AG09309 (cell line): ENCODE data around the gene TFEC.
"Not testable (repeated sequence)": the region's sequence is repeated elsewhere in the genome, so short reads cannot be mapped to it uniquely, and the experiment has no call there.

Experiments
- DNase-seq: peaks from one replicate; pipeline ENCODE4 v3.0.0-alpha.2; 2010; ENCODE audit warnings: low read depth
- H3K4me3 ChIP-seq: 2 replicates; pipeline ENCODE4 v1.5.1; 2011; ENCODE audit warnings: mild to moderate bottlenecking, low read depth, low read length, moderate library complexity; ENCODE audit not compliant: control insufficient read depth
- CTCF ChIP-seq: IDR thresholded peaks from 2 replicates; pipeline ENCODE4 v1.5.1; 2011; ENCODE audit warnings: mild to moderate bottlenecking, low read depth, low read length, inconsistent platforms; ENCODE audit not compliant: insufficient read depth, control insufficient read depth; ENCODE audit errors: missing control alignments

Gene TFEC

DNA sequence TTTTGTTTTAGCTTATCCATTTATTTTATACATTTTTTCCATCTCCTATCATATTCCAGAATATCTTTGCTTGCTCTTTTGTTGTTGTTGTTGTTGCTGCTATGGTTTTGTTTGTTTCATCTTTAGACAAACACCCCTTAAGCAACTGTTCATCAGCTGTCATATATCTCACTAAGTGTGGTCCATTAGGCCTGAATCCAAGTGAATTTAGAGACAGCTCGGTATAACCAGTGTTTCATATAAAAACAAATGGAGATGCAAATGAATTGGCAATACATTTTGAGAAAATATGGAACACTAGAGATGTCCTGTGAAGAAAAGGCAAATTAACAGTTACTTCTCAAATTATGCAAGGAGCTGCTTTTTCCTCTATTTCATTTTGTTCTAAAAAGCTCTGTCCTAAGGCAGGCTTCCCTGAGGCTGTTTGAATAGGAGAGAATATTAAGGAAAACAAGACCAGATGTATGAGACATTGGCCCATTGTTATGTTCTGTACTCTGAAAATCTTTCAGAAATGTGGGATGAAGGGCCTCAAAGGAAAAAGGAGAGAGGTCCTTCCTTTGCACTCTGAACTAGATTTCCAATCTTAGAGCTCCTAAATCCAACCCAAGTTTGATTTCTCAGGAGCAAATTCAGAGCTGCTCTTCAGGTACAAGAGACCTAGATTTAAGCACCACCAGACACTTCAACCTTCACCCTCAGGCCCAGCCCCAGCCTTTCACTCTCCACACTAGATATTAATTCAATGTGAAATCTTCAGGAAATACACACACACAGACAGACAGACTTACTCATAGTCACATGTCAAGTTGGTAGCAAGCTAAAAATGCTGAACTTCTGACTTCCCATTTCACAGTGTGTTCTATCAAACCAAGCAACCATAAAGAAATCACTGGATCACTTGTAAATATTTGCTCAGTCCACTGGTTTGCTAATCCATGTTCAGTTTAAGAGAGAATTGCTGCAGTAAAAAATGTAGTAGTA is 5.4 kb downstream of the TFEC start:
- DNase-seq, result no peak
- no peak for TF ChIP-seq CTCF
- H3K4me3 ChIP-seq, result no peak overlapping the region

DNA sequence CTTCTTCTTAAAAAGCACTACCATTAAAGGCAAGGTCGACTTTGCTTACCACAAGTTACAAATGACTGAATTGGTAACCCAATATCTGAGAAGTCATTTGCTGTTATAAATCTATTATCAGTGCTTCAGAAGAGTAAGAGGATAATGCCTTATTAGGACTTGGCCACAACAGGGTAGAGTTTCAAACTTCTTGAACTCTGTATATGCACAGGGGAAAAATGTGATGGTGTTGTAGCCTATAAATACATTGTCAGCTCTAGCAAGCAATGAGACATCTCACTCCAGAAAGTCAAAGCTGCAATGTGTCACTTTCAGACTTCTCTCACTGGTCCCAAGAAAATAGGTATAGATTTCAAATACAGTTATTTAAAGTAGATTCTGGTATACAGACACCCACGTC is 9.3 kb downstream of the TFEC start:
- DNase-seq, result no peak
- H3K4me3 ChIP-seq, result no peak overlapping the region
- no peak for TF ChIP-seq CTCF

- DNase-seq, result no peak
- TF ChIP-seq CTCF, result no peak
- no peak overlapping the region for H3K4me3 ChIP-seq
Observed at GRCh38 chr7:116018731-116019130, 11.8 kb downstream of the TFEC start.

DNA sequence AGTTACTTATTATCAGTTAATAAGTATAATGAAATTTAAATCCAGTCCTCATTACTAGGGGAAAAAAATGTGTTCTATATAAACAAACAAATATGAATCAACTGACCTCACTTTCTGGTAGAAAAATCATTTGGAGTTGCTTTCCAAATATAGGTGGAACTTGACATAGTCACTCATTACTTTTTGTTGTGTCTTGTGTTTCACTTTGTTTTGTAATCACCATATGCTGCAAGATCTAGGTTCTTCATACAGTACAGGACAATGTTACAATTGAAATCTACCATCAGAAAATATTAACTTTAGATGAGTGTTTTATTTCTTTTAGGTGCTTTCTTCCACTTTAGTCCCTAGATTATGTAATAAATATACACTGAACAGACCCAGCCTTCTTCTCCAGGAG is 16.9 kb downstream of the TFEC start:
- no peak overlapping the region for H3K4me3 ChIP-seq
- no peak for TF ChIP-seq CTCF
- no peak for DNase-seq

- no peak for TF ChIP-seq CTCF
- H3K4me3 ChIP-seq, result no peak overlapping the region
- no peak for DNase-seq
Observed at GRCh38 chr7:116011584-116011983, 19.0 kb downstream of the TFEC start.

- not testable (repeated sequence) for H3K4me3 ChIP-seq, DNase-seq
Observed at GRCh38 chr7:116004762-116005161, 25.8 kb downstream of the TFEC start.

GRCh38 chr7:115997221-115997620 is 33.3 kb downstream of the TFEC start:
- no peak overlapping the region for H3K4me3 ChIP-seq
- DNase-seq, result no peak
- no peak for TF ChIP-seq CTCF
